ENCODE results near the gene CMIP.

DNA sequence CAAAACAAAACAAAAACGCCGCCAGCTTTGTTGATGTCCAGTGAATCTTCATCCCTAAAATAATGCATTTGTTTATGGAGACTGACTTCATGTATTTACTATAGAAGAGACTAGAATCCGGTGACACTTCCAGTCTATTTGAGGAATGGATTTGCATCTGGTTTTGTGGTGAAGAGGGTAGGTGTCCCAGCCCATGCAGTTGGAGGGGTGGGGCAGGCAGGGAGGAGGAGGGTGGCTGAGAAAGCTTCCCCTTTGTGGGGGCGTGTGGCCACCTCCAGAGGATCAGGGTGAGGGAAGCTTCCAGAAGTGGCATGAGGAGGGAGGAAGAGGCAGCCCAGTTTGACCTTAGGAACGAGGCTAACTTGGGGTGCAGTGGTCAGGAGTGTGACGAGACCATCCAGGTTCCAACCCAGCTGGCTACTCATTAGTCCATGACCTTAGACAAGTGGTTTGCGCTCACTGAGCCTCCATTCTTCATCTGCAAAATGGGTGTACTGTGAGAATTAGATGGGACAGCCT is 69.5 kb downstream of the CMIP start:
- TF ChIP-seq CTCF (conservative IDR thresholded peaks at IDR 0.05 in 1 of 2, IDR thresholded peaks at IDR 0.05 in 1 of 2; ENCODE audit: extremely low read depth in 1 of 2, insufficient read depth in 1 of 2, low read depth in 1 of 2, low read length in 2 of 2) (no peak), EZH2 (IDR thresholded peaks at IDR 0.05; ENCODE audit: borderline replicate concordance, low read length) (no peak)
